CD4-positive, alpha-beta memory T cell (primary cell): ENCODE data around the gene EPHB1. TPM values are rescaled to one million over a fixed set of nuclear protein-coding genes. Genes with fewer than 3 reads are reported as not detected.

Experiments
- CTCF ChIA-PET: fragments of 350-600 bp; sonication (Branson Sonifier 250); formaldehyde crosslinking; loops from one replicate; lab custom pipeline; 2021; ENCODE audit warnings: inconsistent platforms; ENCODE audit not compliant: partially characterized antibody; lab: Charles Lee
- POLR2A ChIA-PET: fragments of 350-600 bp; sonication (Branson Sonifier 250); formaldehyde crosslinking; loops from one replicate; lab custom pipeline; 2021; ENCODE audit not compliant: partially characterized antibody; lab: Charles Lee
- DNase-seq, 5 donors: peaks; one replicate each; pipeline versions ENCODE4 v3.0.0 to v3.0.0-alpha.2; 2020 to 2022; ENCODE audit warnings: mixed read lengths in 1 of 5
- H3K27ac ChIP-seq: one replicate; pipeline ENCODE4 v1.7.0; 2013; ENCODE audit warnings: low read depth, low read length
- H3K27me3 ChIP-seq: 2 replicates; pipeline ENCODE4 v1.7.0; 2013; ENCODE audit warnings: mild to moderate bottlenecking, low read length, moderate library complexity; ENCODE audit not compliant: insufficient read depth
- H3K36me3 ChIP-seq: 2 replicates; pipeline ENCODE4 v1.7.0; 2013; ENCODE audit warnings: mild to moderate bottlenecking, low read length, moderate library complexity; ENCODE audit not compliant: insufficient read depth
- H3K4me1 ChIP-seq: 2 replicates; pipeline ENCODE4 v1.7.0; 2013; ENCODE audit warnings: mild to moderate bottlenecking, low read length, moderate library complexity; ENCODE audit not compliant: insufficient read depth
- H3K4me3 ChIP-seq, 2 donors: one replicate each; pipeline ENCODE4 v1.7.0; 2013; ENCODE audit warnings: low read length in 2 of 2, mild to moderate bottlenecking in 1 of 2
- H3K9me3 ChIP-seq, 2 donors: one replicate each; pipeline ENCODE4 v1.7.0; 2013; ENCODE audit warnings: low read length in 2 of 2, control low read depth in 1 of 2; ENCODE audit not compliant: control insufficient read depth in 1 of 2
- H3K27ac Mint-ChIP-seq, 7 donors: one replicate each; pipeline ENCODE4 v1.8.0; 2020 to 2021; ENCODE audit warnings: mixed read lengths in 7 of 7, mild to moderate bottlenecking in 6 of 7, inconsistent platforms in 3 of 7, moderate library complexity in 3 of 7
- H3K27me3 Mint-ChIP-seq, 2 donors: one replicate each; pipeline ENCODE4 v1.8.0; 2020 to 2021; ENCODE audit warnings: mixed read lengths in 2 of 2
- H3K36me3 Mint-ChIP-seq, 2 donors: one replicate each; pipeline ENCODE4 v1.8.0; 2020 to 2021; ENCODE audit warnings: mixed read lengths in 2 of 2, inconsistent platforms in 1 of 2, mild to moderate bottlenecking in 1 of 2
- H3K4me1 Mint-ChIP-seq, 4 donors: one replicate each; pipeline ENCODE4 v1.8.0; 2020 to 2021; ENCODE audit warnings: mixed read lengths in 4 of 4, mild to moderate bottlenecking in 1 of 4
- H3K4me3 Mint-ChIP-seq, 8 donors: one replicate each; pipeline ENCODE4 v1.8.0; 2020 to 2021; ENCODE audit warnings: mixed read lengths in 8 of 8, mild to moderate bottlenecking in 7 of 8, moderate library complexity in 6 of 8, inconsistent platforms in 3 of 8
- H3K9me3 Mint-ChIP-seq, 8 donors: one replicate each; pipeline ENCODE4 v1.8.0; 2020 to 2021; ENCODE audit warnings: mixed read lengths in 8 of 8, mild to moderate bottlenecking in 5 of 8, inconsistent platforms in 3 of 8, moderate library complexity in 1 of 8
- intact Hi-C: fragments of 100-400 bp; cut with micrococcal nuclease; formaldehyde crosslinking; loops from one replicate; pipeline ENCODE4 v1.15.1; 2023
- polyA plus RNA-seq, 2 donors: library from polyadenylated mRNA; unstranded; fragments of 300-500 nt; fragmentation: Illumina TruSeq; gene quantifications; one replicate each; pipeline ENCODE4 v1.2.3, GENCODE V29; 2021
- total RNA-seq, 2 experiments: library from RNA; stranded (reverse); gene quantifications; one replicate each; pipeline ENCODE4 v1.2.3, GENCODE V29; 2021

The EPHB1 gene
- total and polyA plus RNA-seq, 4 experiments from 2014 or later: 0.30 to 0.69 (median 0.43) TPM; not detected in 1

GRCh38 chr3:134931045-134931785 is 136.2 kb downstream of the EPHB1 start:
- H3K27me3 ChIP-seq: no peaks in the 10 kb centered on the region
- CTCF ChIA-PET: no interaction called here
- H3K27me3 Mint-ChIP-seq: no peaks in the 10 kb centered on the region
- no peak overlapping the region for H3K27ac ChIP-seq
- H3K9me3 ChIP-seq: no peaks in the 10 kb centered on the region
- no peak overlapping the region for H3K27ac Mint-ChIP-seq
- DNase-seq: no peak
- POLR2A ChIA-PET: no interaction called here
- no peak overlapping the region for H3K4me3 ChIP-seq
- H3K36me3 ChIP-seq: no peaks in the 10 kb centered on the region
- H3K9me3 Mint-ChIP-seq: no peaks in the 10 kb centered on the region
- H3K4me1 ChIP-seq: no peaks in the 10 kb centered on the region
- no peaks in the 10 kb centered on the region for H3K4me1 Mint-ChIP-seq
- H3K36me3 Mint-ChIP-seq: no peaks in the 10 kb centered on the region
- intact Hi-C loops: no loop called here
- no peak overlapping the region for H3K4me3 Mint-ChIP-seq

- Histone ChIP-seq H3K27ac (no peak overlapping the region), H3K9me3 (no peaks in the 10 kb centered on the region), H3K4me1 (no peaks in the 10 kb centered on the region), H3K36me3 (no peaks in the 10 kb centered on the region), H3K4me3 (no peak overlapping the region), H3K27me3 (no peaks in the 10 kb centered on the region)
- CTCF ChIA-PET: no interaction called here
- POLR2A ChIA-PET: no interaction called here
- intact Hi-C loops: no loop called here
- Mint-ChIP-seq H3K36me3 (no peaks in the 10 kb centered on the region), H3K4me3 (no peak overlapping the region), H3K27ac (no peak overlapping the region), H3K27me3 (no peaks in the 10 kb centered on the region), H3K4me1 (no peaks in the 10 kb centered on the region), H3K9me3 (no peaks in the 10 kb centered on the region)
- DNase-seq: no peak
Observed at GRCh38 chr3:134932035-134932434, 137.0 kb downstream of the EPHB1 start.

- ChIA-PET POLR2A (no interaction called here), CTCF (no interaction called here)
- no peak for DNase-seq
- no peaks in the 10 kb centered on the region for H3K9me3 Mint-ChIP-seq
- no peaks in the 10 kb centered on the region for H3K9me3 ChIP-seq
- H3K27me3 Mint-ChIP-seq: no peaks in the 10 kb centered on the region
- no peak overlapping the region for H3K4me3 ChIP-seq
- intact Hi-C loops: no loop called here
- H3K4me1 ChIP-seq: no peaks in the 10 kb centered on the region
- H3K36me3 Mint-ChIP-seq: no peaks in the 10 kb centered on the region
- H3K27ac ChIP-seq: no peak overlapping the region
- H3K27me3 ChIP-seq: no peaks in the 10 kb centered on the region
- H3K36me3 ChIP-seq: no peaks in the 10 kb centered on the region
- no peak overlapping the region for H3K4me3 Mint-ChIP-seq
- H3K4me1 Mint-ChIP-seq: no peaks in the 10 kb centered on the region
- no peak overlapping the region for H3K27ac Mint-ChIP-seq
Observed at GRCh38 chr3:134933997-134934396, 138.9 kb downstream of the EPHB1 start.

GRCh38 chr3:134934933-134935332 is 139.9 kb downstream of the EPHB1 start:
- intact Hi-C loops: no loop called here
- Histone ChIP-seq H3K27ac (no peak overlapping the region), H3K27me3 (no peaks in the 10 kb centered on the region), H3K9me3 (no peaks in the 10 kb centered on the region), H3K36me3 (no peaks in the 10 kb centered on the region), H3K4me1 (no peaks in the 10 kb centered on the region), H3K4me3 (no peak overlapping the region)
- H3K9me3 Mint-ChIP-seq: no peaks in the 10 kb centered on the region
- no peaks in the 10 kb centered on the region for H3K27me3 Mint-ChIP-seq
- no peaks in the 10 kb centered on the region for H3K36me3 Mint-ChIP-seq
- no peak overlapping the region for H3K4me3 Mint-ChIP-seq
- H3K4me1 Mint-ChIP-seq: no peaks in the 10 kb centered on the region
- ChIA-PET POLR2A (no interaction called here), CTCF (no interaction called here)
- DNase-seq: no peak
- H3K27ac Mint-ChIP-seq: no peak overlapping the region

GRCh38 chr3:134937256-134938028 is 142.4 kb downstream of the EPHB1 start:
- no peak overlapping the region for H3K4me3 ChIP-seq
- no peak overlapping the region for H3K27ac Mint-ChIP-seq
- no peaks in the 10 kb centered on the region for H3K36me3 ChIP-seq
- H3K9me3 Mint-ChIP-seq: peaks cover 0 to 3% (median 0%) of the 10 kb centered on the region in 8 donors
- no peak overlapping the region for H3K4me3 Mint-ChIP-seq
- no peak for DNase-seq
- POLR2A ChIA-PET: no interaction called here
- no peaks in the 10 kb centered on the region for H3K27me3 ChIP-seq
- intact Hi-C loops: no loop called here
- H3K4me1 ChIP-seq: no peaks in the 10 kb centered on the region
- H3K36me3 Mint-ChIP-seq: no peaks in the 10 kb centered on the region
- no peaks in the 10 kb centered on the region for H3K9me3 ChIP-seq
- H3K4me1 Mint-ChIP-seq: no peaks in the 10 kb centered on the region
- H3K27me3 Mint-ChIP-seq: no peaks in the 10 kb centered on the region
- no peak overlapping the region for H3K27ac ChIP-seq
- CTCF ChIA-PET: no interaction called here

- no peaks in the 10 kb centered on the region for H3K4me1 Mint-ChIP-seq
- Histone ChIP-seq H3K4me1 (no peaks in the 10 kb centered on the region), H3K4me3 (no peak overlapping the region), H3K27me3 (no peaks in the 10 kb centered on the region), H3K9me3 (no peaks in the 10 kb centered on the region), H3K27ac (no peak overlapping the region), H3K36me3 (no peaks in the 10 kb centered on the region)
- ChIA-PET POLR2A (no interaction called here), CTCF (no interaction called here)
- H3K27me3 Mint-ChIP-seq: no peaks in the 10 kb centered on the region
- H3K4me3 Mint-ChIP-seq: no peak overlapping the region
- no peak overlapping the region for H3K27ac Mint-ChIP-seq
- no peak for DNase-seq
- intact Hi-C loops: no loop called here
- H3K36me3 Mint-ChIP-seq: no peaks in the 10 kb centered on the region
- peaks cover 0 to 5% (median 0%) of the 10 kb centered on the region in 8 donors for H3K9me3 Mint-ChIP-seq
Observed at GRCh38 chr3:134938029-134938525, 143.0 kb downstream of the EPHB1 start.

- H3K36me3 Mint-ChIP-seq: no peaks in the 10 kb centered on the region
- H3K27ac Mint-ChIP-seq: no peak overlapping the region
- Histone ChIP-seq H3K27me3 (no peaks in the 10 kb centered on the region), H3K4me1 (no peaks in the 10 kb centered on the region), H3K4me3 (no peak overlapping the region), H3K9me3 (no peaks in the 10 kb centered on the region), H3K36me3 (no peaks in the 10 kb centered on the region), H3K27ac (no peak overlapping the region)
- no peak for DNase-seq
- H3K27me3 Mint-ChIP-seq: no peaks in the 10 kb centered on the region
- intact Hi-C loops: no loop called here
- H3K4me3 Mint-ChIP-seq: no peak overlapping the region
- CTCF ChIA-PET: interaction anchor here (1.3 kb wide), 1 partner anchor 10 kb away, joined by 4 read pairs; no protein-coding TSS in a partner anchor
- peaks cover 0 to 8% (median 0%) of the 10 kb centered on the region in 8 donors for H3K9me3 Mint-ChIP-seq
- POLR2A ChIA-PET: no interaction called here
- H3K4me1 Mint-ChIP-seq: no peaks in the 10 kb centered on the region
Observed at GRCh38 chr3:134939978-134940377, 144.9 kb downstream of the EPHB1 start.
